ENCODE data around the gene CCNDBP1.
"Not testable (repeated sequence)": the region's sequence is repeated elsewhere in the genome, so short reads cannot be mapped to it uniquely, and the experiment has no call there.

Gene CCNDBP1

GRCh38 chr15:43194795-43195194 lies 9.6 kb downstream of the CCNDBP1 start:
- DNase-seq, result no peak

- no peak for DNase-seq
Observed at GRCh38 chr15:43196760-43197548, 11.8 kb downstream of the CCNDBP1 start.

GRCh38 chr15:43197773-43198172 lies 12.6 kb downstream of the CCNDBP1 start:
- DNase-seq, result not testable (repeated sequence)

GRCh38 chr15:43198556-43198955 lies 13.4 kb downstream of the CCNDBP1 start:
- not testable (repeated sequence) for DNase-seq

- no peak for DNase-seq
Observed at GRCh38 chr15:43198992-43199391, 13.8 kb downstream of the CCNDBP1 start.

GRCh38 chr15:43199945-43200488 lies 14.8 kb downstream of the CCNDBP1 start:
- no peak for DNase-seq

GRCh38 chr15:43204016-43204901 lies 19.1 kb downstream of the CCNDBP1 start:
- DNase-seq, result no peak

- no peak for DNase-seq
Observed at GRCh38 chr15:43206054-43206453, 20.9 kb downstream of the CCNDBP1 start.

- DNase-seq, result no peak
Observed at GRCh38 chr15:43207024-43207423, 21.8 kb downstream of the CCNDBP1 start.

- DNase-seq, result no peak
Observed at GRCh38 chr15:43208052-43209002, 23.1 kb downstream of the CCNDBP1 start.

- DNase-seq, result no peak
Observed at GRCh38 chr15:43209059-43209824, 24.0 kb downstream of the CCNDBP1 start.

- no peak for DNase-seq
Observed at GRCh38 chr15:43210172-43210745, 25.1 kb downstream of the CCNDBP1 start.

GRCh38 chr15:43210807-43211206 lies 25.6 kb downstream of the CCNDBP1 start:
- no peak for DNase-seq

- no peak for DNase-seq
Observed at GRCh38 chr15:43211224-43211735, 26.1 kb downstream of the CCNDBP1 start.

GRCh38 chr15:43212299-43212698 lies 27.1 kb downstream of the CCNDBP1 start:
- no peak for DNase-seq

- DNase-seq, result no peak
Observed at GRCh38 chr15:43212951-43213350, 27.7 kb downstream of the CCNDBP1 start.

GRCh38 chr15:43213466-43213865 lies 28.3 kb downstream of the CCNDBP1 start:
- no peak for DNase-seq

GRCh38 chr15:43214169-43214568 lies 29.0 kb downstream of the CCNDBP1 start:
- DNase-seq, result no peak

- no peak for DNase-seq
Observed at GRCh38 chr15:43214592-43215295, 29.5 kb downstream of the CCNDBP1 start.

GRCh38 chr15:43215961-43216360 lies 30.8 kb downstream of the CCNDBP1 start:
- DNase-seq, result no peak
